ENCODE measurements around the gene CIDEA.

- TF ChIP-seq, protein P1, sequence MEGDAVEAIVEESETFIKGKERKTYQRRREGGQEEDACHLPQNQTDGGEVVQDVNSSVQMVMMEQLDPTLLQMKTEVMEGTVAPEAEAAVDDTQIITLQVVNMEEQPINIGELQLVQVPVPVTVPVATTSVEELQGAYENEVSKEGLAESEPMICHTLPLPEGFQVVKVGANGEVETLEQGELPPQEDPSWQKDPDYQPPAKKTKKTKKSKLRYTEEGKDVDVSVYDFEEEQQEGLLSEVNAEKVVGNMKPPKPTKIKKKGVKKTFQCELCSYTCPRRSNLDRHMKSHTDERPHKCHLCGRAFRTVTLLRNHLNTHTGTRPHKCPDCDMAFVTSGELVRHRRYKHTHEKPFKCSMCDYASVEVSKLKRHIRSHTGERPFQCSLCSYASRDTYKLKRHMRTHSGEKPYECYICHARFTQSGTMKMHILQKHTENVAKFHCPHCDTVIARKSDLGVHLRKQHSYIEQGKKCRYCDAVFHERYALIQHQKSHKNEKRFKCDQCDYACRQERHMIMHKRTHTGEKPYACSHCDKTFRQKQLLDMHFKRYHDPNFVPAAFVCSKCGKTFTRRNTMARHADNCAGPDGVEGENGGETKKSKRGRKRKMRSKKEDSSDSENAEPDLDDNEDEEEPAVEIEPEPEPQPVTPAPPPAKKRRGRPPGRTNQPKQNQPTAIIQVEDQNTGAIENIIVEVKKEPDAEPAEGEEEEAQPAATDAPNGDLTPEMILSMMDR (IDR thresholded peaks at IDR 0.05): no peak
- TF ChIP-seq POLR2AphosphoS5 (IDR thresholded peaks at IDR 0.05) (no peak), POLR2A (IDR thresholded peaks at IDR 0.05) (no peak)
Measured at GRCh38 chr18:12293831-12294230, 39.7 kb downstream of the CIDEA start.
